ENCODE data around the gene ZNF281. TPM values are rescaled to one million over a fixed set of nuclear protein-coding genes. Genes with fewer than 3 reads are reported as not detected.

The ZNF281 gene
- total RNA-seq, 1 experiment from 2014 or later = 23.3 TPM

DNA sequence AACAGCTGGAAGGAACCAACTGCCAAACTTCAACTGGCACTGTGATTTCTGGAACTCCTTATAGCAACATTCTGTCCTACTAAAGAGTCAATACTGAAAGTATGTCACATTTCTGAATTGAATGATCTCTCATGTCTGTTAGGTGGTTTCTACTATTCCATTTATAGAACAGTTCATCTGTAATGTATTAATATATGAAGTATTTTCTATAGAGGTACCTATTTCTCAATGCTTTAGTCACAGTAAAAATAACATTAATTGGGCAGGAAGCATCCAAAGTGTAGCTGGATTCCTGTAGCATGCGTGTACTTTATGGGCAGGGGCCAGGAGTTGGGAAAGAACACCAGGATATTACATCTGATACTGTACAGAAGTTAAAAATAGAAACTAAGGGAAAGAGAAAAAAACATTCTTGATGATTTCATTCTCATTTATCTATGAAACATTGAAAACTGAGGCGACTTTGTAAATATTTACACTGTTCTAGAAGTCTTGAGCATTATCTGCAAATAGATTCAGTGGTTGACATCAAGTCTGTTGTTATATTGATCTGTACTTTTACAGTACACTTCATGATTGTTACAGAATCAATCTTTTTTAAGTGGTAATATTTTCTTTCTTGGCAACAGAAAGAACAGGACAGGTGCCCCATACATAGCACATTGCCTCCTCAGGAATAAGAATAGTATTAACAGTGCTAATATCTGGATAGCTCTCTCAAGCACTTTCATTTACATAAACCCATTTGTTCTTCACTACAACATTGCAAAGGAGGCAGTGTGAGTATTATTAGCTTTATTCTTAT lies 6.2 kb upstream of the ZNF281 start:
- peak overlapping the region; percentile 96 for H2AFZ ChIP-seq (ENCODE audit: low read depth, low read length, poor library complexity, severe bottlenecking)
- peak overlapping the region; percentile 3 to 40 for H3K4me3 ChIP-seq (replicated peaks in 1 of 2; ENCODE audit: low read depth in 1 of 2, low read length in 2 of 2)
- peaks cover 35 to 66% of the 10 kb centered on the region in 2 experiments for H3K4me1 ChIP-seq (ENCODE audit: control insufficient read depth in 1 of 2, insufficient read depth in 2 of 2, low read length in 2 of 2)
- RAD21 ChIA-PET (ENCODE audit: low non-redundant PET in 1 of 2, low total read pairs in 2 of 2, uncharacterized antibody in 2 of 2, unreplicated experiment in 2 of 2) = no interaction called here
- H3K9me2 ChIP-seq (ENCODE audit: insufficient read depth) = no peaks in the 10 kb centered on the region
- intact Hi-C loops (cut with micrococcal nuclease) = no loop called here
- no peaks in the 10 kb centered on the region for H4K20me1 ChIP-seq (ENCODE audit: insufficient read depth)
- BruUV-seq (replicated peaks) = TSS peak; percentile 87
- no peaks in the 10 kb centered on the region for H3K27me3 ChIP-seq (ENCODE audit: insufficient read depth, low read length)
- CTCF ChIA-PET = interaction anchor here (0.6 kb wide), 1 partner anchor 72 kb away, joined by 3 read pairs; no protein-coding TSS in a partner anchor
- peak overlapping the region; percentile 69 for H3K27ac ChIP-seq (ENCODE audit: low read depth, low read length)
- DNase-seq (ENCODE audit: low read depth, low spot score) (peak; percentile 82), ATAC-seq (peak; percentile 71)
- no peaks in the 10 kb centered on the region for H3K79me2 ChIP-seq (ENCODE audit: insufficient read depth, low read length)
- no peaks in the 10 kb centered on the region for H3K9me3 ChIP-seq (ENCODE audit: control insufficient read depth in 1 of 2, insufficient read depth in 1 of 2, low read depth in 1 of 2, low read length in 2 of 2)
- H3K9ac ChIP-seq (ENCODE audit: low read length) = peak overlapping the region; percentile 62
- H3K4me2 ChIP-seq (ENCODE audit: low read length) = peak overlapping the region; percentile 72
- POLR2A ChIA-PET = interaction anchor here (0.7 to 1.6 kb wide), 2 partner anchors 12 to 67 kb away, joined by 3 to 10 read pairs; no protein-coding TSS in a partner anchor
- H3K36me3 ChIP-seq (ENCODE audit: control insufficient read depth in 1 of 2, insufficient read depth in 2 of 2, low read length in 2 of 2) = no peaks in the 10 kb centered on the region
- no peak for TF ChIP-seq ELF1 (IDR thresholded peaks at IDR 0.05; ENCODE audit: borderline replicate concordance, low read depth)
- TF ChIP-seq, protein P1, sequence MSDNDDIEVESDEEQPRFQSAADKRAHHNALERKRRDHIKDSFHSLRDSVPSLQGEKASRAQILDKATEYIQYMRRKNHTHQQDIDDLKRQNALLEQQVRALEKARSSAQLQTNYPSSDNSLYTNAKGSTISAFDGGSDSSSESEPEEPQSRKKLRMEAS (IDR thresholded peaks at IDR 0.05) = no peak; the same call in 1 of the 2 replicates
- no peak for TF ChIP-seq TCF7L2 (IDR thresholded peaks at IDR 0.05; ENCODE audit: borderline replicate concordance, extremely low read depth, insufficient read depth, insufficient read length)
- TF ChIP-seq SP1 (IDR thresholded peaks at IDR 0.05; ENCODE audit: low read depth) = peak; percentile 92
- TF ChIP-seq CBX3 (IDR thresholded peaks at IDR 0.05; ENCODE audit: low read depth) = peak; percentile 65
- TF ChIP-seq ZFX (IDR thresholded peaks at IDR 0.05) = no peak
- TF ChIP-seq YY1 (IDR thresholded peaks at IDR 0.05; ENCODE audit: extremely low read depth, insufficient replicate concordance, low read depth, low read length) = no peak
- TF ChIP-seq JUND (IDR thresholded peaks at IDR 0.05) = peak; percentile 88
- TF ChIP-seq POLR2A (IDR thresholded peaks at IDR 0.05; ENCODE audit: borderline replicate concordance, extremely low read depth, insufficient read depth, insufficient read length) = no peak
- TF ChIP-seq EZH2phosphoT487 (IDR thresholded peaks at IDR 0.05; ENCODE audit: borderline replicate concordance) = no peak
- TF ChIP-seq EZH2 (IDR thresholded peaks at IDR 0.05) = no peak
- 0 out of 2 replicates have a peak, but pooled peaks have one; percentile 18 for TF ChIP-seq EGR1 (IDR thresholded peaks at IDR 0.05; ENCODE audit: low read depth)
- TF ChIP-seq POLR2AphosphoS5 (IDR thresholded peaks at IDR 0.05; ENCODE audit: low read depth, low read length) = peak; percentile 61
- TF ChIP-seq RAD21 (IDR thresholded peaks at IDR 0.05; ENCODE audit: low read depth) = no peak
- TF ChIP-seq, protein P2, sequence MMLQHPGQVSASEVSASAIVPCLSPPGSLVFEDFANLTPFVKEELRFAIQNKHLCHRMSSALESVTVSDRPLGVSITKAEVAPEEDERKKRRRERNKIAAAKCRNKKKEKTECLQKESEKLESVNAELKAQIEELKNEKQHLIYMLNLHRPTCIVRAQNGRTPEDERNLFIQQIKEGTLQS (IDR thresholded peaks at IDR 0.05) = no peak
- TF ChIP-seq, protein P3, sequence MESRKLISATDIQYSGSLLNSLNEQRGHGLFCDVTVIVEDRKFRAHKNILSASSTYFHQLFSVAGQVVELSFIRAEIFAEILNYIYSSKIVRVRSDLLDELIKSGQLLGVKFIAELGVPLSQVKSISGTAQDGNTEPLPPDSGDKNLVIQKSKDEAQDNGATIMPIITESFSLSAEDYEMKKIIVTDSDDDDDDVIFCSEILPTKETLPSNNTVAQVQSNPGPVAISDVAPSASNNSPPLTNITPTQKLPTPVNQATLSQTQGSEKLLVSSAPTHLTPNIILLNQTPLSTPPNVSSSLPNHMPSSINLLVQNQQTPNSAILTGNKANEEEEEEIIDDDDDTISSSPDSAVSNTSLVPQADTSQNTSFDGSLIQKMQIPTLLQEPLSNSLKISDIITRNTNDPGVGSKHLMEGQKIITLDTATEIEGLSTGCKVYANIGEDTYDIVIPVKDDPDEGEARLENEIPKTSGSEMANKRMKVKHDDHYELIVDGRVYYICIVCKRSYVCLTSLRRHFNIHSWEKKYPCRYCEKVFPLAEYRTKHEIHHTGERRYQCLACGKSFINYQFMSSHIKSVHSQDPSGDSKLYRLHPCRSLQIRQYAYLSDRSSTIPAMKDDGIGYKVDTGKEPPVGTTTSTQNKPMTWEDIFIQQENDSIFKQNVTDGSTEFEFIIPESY (IDR thresholded peaks at IDR 0.05; ENCODE audit: extremely low read depth, insufficient replicate concordance, low read length) = peak; percentile 27
- TF ChIP-seq SIN3A (IDR thresholded peaks at IDR 0.05; ENCODE audit: low read depth) = peak; percentile 50; the same call in 1 of the 2 replicates
- peak; percentile 21; the same call in 1 of the 2 replicates for TF ChIP-seq SRF (IDR thresholded peaks at IDR 0.05; ENCODE audit: low read depth)
- TF ChIP-seq, protein P4, sequence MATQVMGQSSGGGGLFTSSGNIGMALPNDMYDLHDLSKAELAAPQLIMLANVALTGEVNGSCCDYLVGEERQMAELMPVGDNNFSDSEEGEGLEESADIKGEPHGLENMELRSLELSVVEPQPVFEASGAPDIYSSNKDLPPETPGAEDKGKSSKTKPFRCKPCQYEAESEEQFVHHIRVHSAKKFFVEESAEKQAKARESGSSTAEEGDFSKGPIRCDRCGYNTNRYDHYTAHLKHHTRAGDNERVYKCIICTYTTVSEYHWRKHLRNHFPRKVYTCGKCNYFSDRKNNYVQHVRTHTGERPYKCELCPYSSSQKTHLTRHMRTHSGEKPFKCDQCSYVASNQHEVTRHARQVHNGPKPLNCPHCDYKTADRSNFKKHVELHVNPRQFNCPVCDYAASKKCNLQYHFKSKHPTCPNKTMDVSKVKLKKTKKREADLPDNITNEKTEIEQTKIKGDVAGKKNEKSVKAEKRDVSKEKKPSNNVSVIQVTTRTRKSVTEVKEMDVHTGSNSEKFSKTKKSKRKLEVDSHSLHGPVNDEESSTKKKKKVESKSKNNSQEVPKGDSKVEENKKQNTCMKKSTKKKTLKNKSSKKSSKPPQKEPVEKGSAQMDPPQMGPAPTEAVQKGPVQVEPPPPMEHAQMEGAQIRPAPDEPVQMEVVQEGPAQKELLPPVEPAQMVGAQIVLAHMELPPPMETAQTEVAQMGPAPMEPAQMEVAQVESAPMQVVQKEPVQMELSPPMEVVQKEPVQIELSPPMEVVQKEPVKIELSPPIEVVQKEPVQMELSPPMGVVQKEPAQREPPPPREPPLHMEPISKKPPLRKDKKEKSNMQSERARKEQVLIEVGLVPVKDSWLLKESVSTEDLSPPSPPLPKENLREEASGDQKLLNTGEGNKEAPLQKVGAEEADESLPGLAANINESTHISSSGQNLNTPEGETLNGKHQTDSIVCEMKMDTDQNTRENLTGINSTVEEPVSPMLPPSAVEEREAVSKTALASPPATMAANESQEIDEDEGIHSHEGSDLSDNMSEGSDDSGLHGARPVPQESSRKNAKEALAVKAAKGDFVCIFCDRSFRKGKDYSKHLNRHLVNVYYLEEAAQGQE (IDR thresholded peaks at IDR 0.05; ENCODE audit: low read depth) = no peak
- peak; percentile 91 for TF ChIP-seq FOSL1 (IDR thresholded peaks at IDR 0.05; ENCODE audit: low read depth)
- no peak for TF ChIP-seq ZNF274 (IDR thresholded peaks at IDR 0.05; ENCODE audit: low read depth, low read length)
- TF ChIP-seq CEBPB (IDR thresholded peaks at IDR 0.05; ENCODE audit: low read depth) = peak; percentile 99

Measured in HCT116 (cell line).